ENCODE results near the gene CCDC66. TPM values are rescaled to one million over a fixed set of nuclear protein-coding genes. Genes with fewer than 3 reads are reported as not detected.

The CCDC66 gene
- total and polyA plus RNA-seq, 2 of the 8 experiments (the other 6 are each of a cell fraction or from before 2014, with no cell fraction given) = 9.6 to 29.3 TPM

GRCh38 chr3:56629047-56629446, 72.1 kb downstream of the CCDC66 start:
- Histone ChIP-seq H2BK12ac (ENCODE audit: low read depth, low read length) (no peak overlapping the region), H4K20me1 (replicated peaks in 1 of 2; ENCODE audit: control insufficient read depth in 1 of 2, insufficient read depth in 2 of 2, low read length in 2 of 2) (no peaks in the 10 kb centered on the region), H4K5ac (ENCODE audit: insufficient read length, low read depth, low read length) (no peak overlapping the region), H2BK120ac (replicated peaks; ENCODE audit: low read depth, low read length) (no peak overlapping the region), H2BK20ac (ENCODE audit: low read length) (no peak overlapping the region), H4K91ac (replicated peaks; ENCODE audit: insufficient read length, low read length) (no peak overlapping the region), H2AK5ac (ENCODE audit: low read depth, low read length) (no peak overlapping the region), H3K4me3 (ENCODE audit: extremely low read depth in 1 of 4, insufficient read depth in 2 of 4, low read depth in 3 of 4, low read length in 4 of 4) (no peak overlapping the region), H3K23me2 (ENCODE audit: low read depth, low read length) (no peaks in the 10 kb centered on the region), H3K56ac (replicated peaks; ENCODE audit: insufficient read length, low read depth, low read length) (no peak overlapping the region), H3K36me3 (ENCODE audit: control insufficient read depth in 2 of 4, insufficient read depth in 4 of 4, low read length in 3 of 4) (peaks cover 7 to 47% (median 24%) of the 10 kb centered on the region in 4 experiments), H4K8ac (ENCODE audit: extremely low read depth, insufficient read depth, low read length) (no peak overlapping the region), H3K4me2 (ENCODE audit: insufficient read depth in 1 of 2, low read depth in 2 of 2, low read length in 2 of 2) (no peak overlapping the region), H3K4ac (replicated peaks; ENCODE audit: insufficient read length, low read depth, low read length) (no peak overlapping the region), H3K79me2 (ENCODE audit: control insufficient read depth in 1 of 2, insufficient read depth in 2 of 2, low read length in 2 of 2) (no peaks in the 10 kb centered on the region), H2AFZ (ENCODE audit: low read length) (no peak overlapping the region), H3K23ac (ENCODE audit: insufficient read length) (no peak overlapping the region), H2BK5ac (ENCODE audit: low read depth, low read length) (no peak overlapping the region), H3K18ac (ENCODE audit: extremely low read depth, low read length) (no peak overlapping the region), H3K9me3 (ENCODE audit: insufficient read depth in 2 of 2, low read depth in 1 of 2, low read length in 1 of 2) (no peaks in the 10 kb centered on the region), H2BK15ac (ENCODE audit: low read length) (no peak overlapping the region), H3K14ac (ENCODE audit: insufficient read length) (no peak overlapping the region), H3K27me3 (replicated peaks in 1 of 4; ENCODE audit: control insufficient read depth in 3 of 4, extremely low read depth in 1 of 4, insufficient read depth in 3 of 4, low read length in 3 of 4) (no peaks in the 10 kb centered on the region), H3K9ac (replicated peaks in 1 of 4; ENCODE audit: extremely low read depth in 1 of 4, low read depth in 3 of 4, low read length in 3 of 4) (no peak overlapping the region), H3K4me1 (replicated peaks in 1 of 4; ENCODE audit: control insufficient read depth in 3 of 4, insufficient read depth in 4 of 4, low read length in 3 of 4) (no peaks in the 10 kb centered on the region), H3K79me1 (ENCODE audit: low read depth, low read length) (no peaks in the 10 kb centered on the region; the same call in 1 of the 2 replicates), H3K27ac (ENCODE audit: low read depth, low read length) (no peak overlapping the region)
- 94% methylated on average over 2 of the region's 2 CpGs; no CpG with 5 or more reads in 1 of the 2 experiments for WGBS, 2 experiments (ENCODE audit: extremely low coverage in 1 of 2, insufficient coverage in 1 of 2, insufficient read length in 1 of 2, insufficient replicate concordance in 2 of 2, low coverage in 1 of 2, low lambda C conversion rate in 2 of 2, missing lambda C conversion rate in 1 of 2)
- DNase-seq (ENCODE audit: low read depth in 1 of 2, low spot score in 2 of 2) (no peak), FAIRE-seq (no peak)
- POLR2A ChIA-PET (ENCODE audit: partially characterized antibody) = interaction anchor here (0.5 to 2.1 kb wide), 4 partner anchors 10 to 660 kb away, joined by 3 to 7 read pairs (median 4); no protein-coding TSS in a partner anchor
- CTCF ChIA-PET (ENCODE audit: partially characterized antibody) = interaction anchor here (0.6 to 2.0 kb wide), 6 partner anchors 16 to 359 kb away, joined by 3 to 6 read pairs (median 4); no protein-coding TSS in a partner anchor
- TF ChIP-seq CBX5 (IDR thresholded peaks at IDR 0.05; ENCODE audit: low read depth, low read length) (no peak), TBP (IDR thresholded peaks at IDR 0.05; ENCODE audit: low read depth, low read length) (no peak), EP300 (IDR thresholded peaks at IDR 0.05; ENCODE audit: borderline replicate concordance in 1 of 2, low read depth in 2 of 2, low read length in 2 of 2) (no peak), KDM4A (IDR thresholded peaks at IDR 0.05; ENCODE audit: low read depth, low read length, severe bottlenecking) (no peak), ZNF274 (IDR thresholded peaks at IDR 0.05; ENCODE audit: borderline replicate concordance, extremely low read depth, low read length) (no peak), TAF1 (IDR thresholded peaks at IDR 0.05; ENCODE audit: low read depth, low read length) (no peak), POLR2AphosphoS5 (IDR thresholded peaks at IDR 0.05; ENCODE audit: low read depth, low read length) (no peak), SAP30 (IDR thresholded peaks at IDR 0.05; ENCODE audit: insufficient read depth, insufficient replicate concordance, low read length) (no peak), BCL11A (IDR thresholded peaks at IDR 0.05; ENCODE audit: low read depth in 2 of 2, low read length in 2 of 2) (no peak), SUZ12 (IDR thresholded peaks at IDR 0.05; ENCODE audit: low read length) (no peak), JUN (IDR thresholded peaks at IDR 0.05; ENCODE audit: low read depth, low read length) (no peak), SRF (IDR thresholded peaks at IDR 0.05; ENCODE audit: low read depth, low read length) (no peak), MAX (IDR thresholded peaks at IDR 0.05) (no peak), FOSL1 (IDR thresholded peaks at IDR 0.05; ENCODE audit: insufficient read depth, low read depth, low read length) (no peak), BACH1 (IDR thresholded peaks at IDR 0.05; ENCODE audit: low read length) (no peak)
